ENCODE data around the gene PELO.

PELO gene

GRCh38 chr5:52829664-52830063 lies 41.9 kb downstream of the PELO start:
- DNase-seq (ENCODE audit: low spot score), result no peak

GRCh38 chr5:52830650-52831049 lies 42.9 kb downstream of the PELO start:
- no peak for DNase-seq (ENCODE audit: low spot score)

GRCh38 chr5:52831786-52832511 lies 44.2 kb downstream of the PELO start:
- DNase-seq (ENCODE audit: low spot score), result no peak

- no peak for DNase-seq (ENCODE audit: low spot score)
Measured at GRCh38 chr5:52834320-52834719, 46.6 kb downstream of the PELO start.

- DNase-seq (ENCODE audit: low spot score), result peak; percentile 87
Measured at GRCh38 chr5:52837068-52837467, 49.4 kb downstream of the PELO start.

Data from kidney tubule cell (primary cell).